OCI-LY1 (cell line): ENCODE measurements around the gene AMER2.

ENCODE experiments used
- CTCF ChIP-seq: fragments of 200-600 bp; sonication (generic), shearing (Covaris generic); IDR thresholded peaks from 2 replicates; pipeline ENCODE4 v1.5.1; 2017; ENCODE audit warnings: mild to moderate bottlenecking, antibody characterized with exemption, low read length, moderate library complexity, mixed read lengths
- EZH2 ChIP-seq: fragments of 200-600 bp; sonication (generic), shearing (Covaris generic); IDR thresholded peaks from 2 replicates; pipeline ENCODE4 v1.8.0; 2017; ENCODE audit warnings: borderline replicate concordance, mixed run types, mild to moderate bottlenecking, antibody characterized with exemption, low read length, moderate library complexity, mixed read lengths

GRCh38 chr13:25137788-25138115 lies 34.3 kb downstream of the AMER2 start:
- no peak for TF ChIP-seq CTCF
- TF ChIP-seq EZH2: no peak
